ENCODE results near the gene LINGO4.

LINGO4 gene

GRCh38 chr1:151830055-151830454 lies 24.8 kb upstream of the LINGO4 start:
- Histone ChIP-seq H3K36me3 (ENCODE audit: control insufficient read depth in 4 of 4, insufficient read depth in 4 of 4, low read length in 3 of 4) (no peaks in the 10 kb centered on the region), H3K27ac (ENCODE audit: insufficient read depth in 1 of 2, low read depth in 1 of 2, low read length in 2 of 2, poor library complexity in 1 of 2, severe bottlenecking in 2 of 2) (no peak overlapping the region), H3K9me3 (ENCODE audit: control extremely low read depth in 1 of 5, control insufficient read depth in 4 of 5, insufficient read depth in 2 of 5, low read depth in 1 of 5, low read length in 4 of 5) (no peaks in the 10 kb centered on the region), H3K4me1 (ENCODE audit: control extremely low read depth in 1 of 4, control insufficient read depth in 4 of 4, insufficient read depth in 4 of 4, low read length in 3 of 4) (peaks cover 7 to 63% (median 45%) of the 10 kb centered on the region in 4 experiments), H3K4me3 (ENCODE audit: control insufficient read depth in 1 of 7, extremely low read depth in 1 of 7, insufficient read depth in 4 of 7, low read depth in 2 of 7, low read length in 6 of 7) (no peak overlapping the region), H3K27me3 (replicated peaks in 2 of 5; ENCODE audit: control insufficient read depth in 4 of 5, insufficient read depth in 5 of 5, low read length in 4 of 5) (no peaks in the 10 kb centered on the region)
- no peak for DNase-seq
- ChIA-PET CTCF (interaction anchor here (0.9 to 2.0 kb wide), 3 partner anchors 10 to 28 kb away, joined by 4 to 5 read pairs (median 4); no protein-coding TSS in a partner anchor), POLR2A (interaction anchor here (0.6 kb wide), 2 partner anchors 31 to 32 kb away, joined by 3 read pairs; no protein-coding TSS in a partner anchor)
- WGBS (ENCODE audit: insufficient coverage), result 29% methylated on average over 1 of the region's 6 CpGs

GRCh38 chr1:151829352-151830046 lies 24.3 kb upstream of the LINGO4 start:
- no peak overlapping the region for H3K4me3 ChIP-seq (ENCODE audit: control insufficient read depth in 1 of 7, extremely low read depth in 1 of 7, insufficient read depth in 4 of 7, low read depth in 2 of 7, low read length in 6 of 7)
- H3K9me3 ChIP-seq (ENCODE audit: control extremely low read depth in 1 of 5, control insufficient read depth in 4 of 5, insufficient read depth in 2 of 5, low read depth in 1 of 5, low read length in 4 of 5), result no peaks in the 10 kb centered on the region
- peak in 1 of 3 donors; percentile 39 for DNase-seq
- H3K27ac ChIP-seq (ENCODE audit: insufficient read depth in 1 of 2, low read depth in 1 of 2, low read length in 2 of 2, poor library complexity in 1 of 2, severe bottlenecking in 2 of 2), result no peak overlapping the region
- no peaks in the 10 kb centered on the region for H3K36me3 ChIP-seq (ENCODE audit: control insufficient read depth in 4 of 4, insufficient read depth in 4 of 4, low read length in 3 of 4)
- 31% methylated on average over 3 of the region's 4 CpGs for WGBS (ENCODE audit: insufficient coverage)
- H3K27me3 ChIP-seq (replicated peaks in 2 of 5; ENCODE audit: control insufficient read depth in 4 of 5, insufficient read depth in 5 of 5, low read length in 4 of 5), result no peaks in the 10 kb centered on the region
- POLR2A ChIA-PET, result interaction anchor here (0.6 kb wide), 1 partner anchor 32 kb away, joined by 3 read pairs; no protein-coding TSS in a partner anchor
- H3K4me1 ChIP-seq (ENCODE audit: control extremely low read depth in 1 of 4, control insufficient read depth in 4 of 4, insufficient read depth in 4 of 4, low read length in 3 of 4), result peaks cover 7 to 68% (median 49%) of the 10 kb centered on the region in 4 experiments
- CTCF ChIA-PET, result interaction anchor here (0.9 to 2.0 kb wide), 4 partner anchors 9 to 136 kb away, joined by 4 to 5 read pairs (median 4); no protein-coding TSS in a partner anchor

- CTCF ChIA-PET, result interaction anchor here (0.7 to 1.8 kb wide), 3 partner anchors 38 to 135 kb away, joined by 3 to 5 read pairs (median 3); partner anchors contain the start of gene TDRKH
Observed at GRCh38 chr1:151828921-151829320, 23.7 kb upstream of the LINGO4 start.

GRCh38 chr1:151827853-151828252 lies 22.6 kb upstream of the LINGO4 start:
- no peak for DNase-seq
- ChIA-PET POLR2A (no interaction called here), CTCF (interaction anchor here (0.7 to 1.8 kb wide), 3 partner anchors 18 to 134 kb away, joined by 3 to 5 read pairs (median 3); partner anchors contain the start of gene TDRKH)
- Histone ChIP-seq H3K9me3 (ENCODE audit: control extremely low read depth in 1 of 5, control insufficient read depth in 4 of 5, insufficient read depth in 2 of 5, low read depth in 1 of 5, low read length in 4 of 5) (no peaks in the 10 kb centered on the region), H3K4me1 (ENCODE audit: control extremely low read depth in 1 of 4, control insufficient read depth in 4 of 4, insufficient read depth in 4 of 4, low read length in 3 of 4) (peaks cover 7 to 64% (median 47%) of the 10 kb centered on the region in 4 experiments), H3K36me3 (ENCODE audit: control insufficient read depth in 4 of 4, insufficient read depth in 4 of 4, low read length in 3 of 4) (no peaks in the 10 kb centered on the region), H3K27ac (ENCODE audit: insufficient read depth in 1 of 2, low read depth in 1 of 2, low read length in 2 of 2, poor library complexity in 1 of 2, severe bottlenecking in 2 of 2) (no peak overlapping the region), H3K27me3 (replicated peaks in 2 of 5; ENCODE audit: control insufficient read depth in 4 of 5, insufficient read depth in 5 of 5, low read length in 4 of 5) (no peaks in the 10 kb centered on the region), H3K4me3 (ENCODE audit: control insufficient read depth in 1 of 7, extremely low read depth in 1 of 7, insufficient read depth in 4 of 7, low read depth in 2 of 7, low read length in 6 of 7) (peak overlapping the region in 3 of 7 experiments; percentile 13 to 48 (median 36))
- WGBS (ENCODE audit: insufficient coverage), result 18% methylated on average over 5 of the region's 9 CpGs

More at GRCh38 chr1:151828921-151829320, 23.7 kb upstream of the LINGO4 start:
- WGBS (ENCODE audit: insufficient coverage), result 0% methylated on average over 11 of the region's 12 CpGs
- H3K27me3 ChIP-seq (replicated peaks in 2 of 5; ENCODE audit: control insufficient read depth in 4 of 5, insufficient read depth in 5 of 5, low read length in 4 of 5), result no peaks in the 10 kb centered on the region
- H3K27ac ChIP-seq (ENCODE audit: insufficient read depth in 1 of 2, low read depth in 1 of 2, low read length in 2 of 2, poor library complexity in 1 of 2, severe bottlenecking in 2 of 2), result no peak overlapping the region
- no peaks in the 10 kb centered on the region for H3K36me3 ChIP-seq (ENCODE audit: control insufficient read depth in 4 of 4, insufficient read depth in 4 of 4, low read length in 3 of 4)
- peaks cover 7 to 66% (median 51%) of the 10 kb centered on the region in 4 experiments for H3K4me1 ChIP-seq (ENCODE audit: control extremely low read depth in 1 of 4, control insufficient read depth in 4 of 4, insufficient read depth in 4 of 4, low read length in 3 of 4)
- H3K9me3 ChIP-seq (ENCODE audit: control extremely low read depth in 1 of 5, control insufficient read depth in 4 of 5, insufficient read depth in 2 of 5, low read depth in 1 of 5, low read length in 4 of 5), result no peaks in the 10 kb centered on the region
- peak overlapping the region in 1 of 7 experiments; percentile 36 for H3K4me3 ChIP-seq (ENCODE audit: control insufficient read depth in 1 of 7, extremely low read depth in 1 of 7, insufficient read depth in 4 of 7, low read depth in 2 of 7, low read length in 6 of 7)
- POLR2A ChIA-PET, result no interaction called here
- DNase-seq, result peak; percentile 34 to 63 (median 42)

GRCh38 chr1:151825751-151826660 lies 20.8 kb upstream of the LINGO4 start:
- H3K36me3 ChIP-seq (ENCODE audit: control insufficient read depth in 4 of 4, insufficient read depth in 4 of 4, low read length in 3 of 4), result no peaks in the 10 kb centered on the region
- DNase-seq, result no peak
- no peak overlapping the region for H3K27ac ChIP-seq (ENCODE audit: insufficient read depth in 1 of 2, low read depth in 1 of 2, low read length in 2 of 2, poor library complexity in 1 of 2, severe bottlenecking in 2 of 2)
- H3K27me3 ChIP-seq (replicated peaks in 2 of 5; ENCODE audit: control insufficient read depth in 4 of 5, insufficient read depth in 5 of 5, low read length in 4 of 5), result no peaks in the 10 kb centered on the region
- ChIA-PET CTCF (interaction anchor here (1.0 to 1.3 kb wide), 2 partner anchors 91 to 106 kb away, joined by 3 to 4 read pairs; no protein-coding TSS in a partner anchor), POLR2A (no interaction called here)
- no peak overlapping the region for H3K4me3 ChIP-seq (ENCODE audit: control insufficient read depth in 1 of 7, extremely low read depth in 1 of 7, insufficient read depth in 4 of 7, low read depth in 2 of 7, low read length in 6 of 7)
- peaks cover 7 to 69% (median 55%) of the 10 kb centered on the region in 4 experiments for H3K4me1 ChIP-seq (ENCODE audit: control extremely low read depth in 1 of 4, control insufficient read depth in 4 of 4, insufficient read depth in 4 of 4, low read length in 3 of 4)
- no peaks in the 10 kb centered on the region for H3K9me3 ChIP-seq (ENCODE audit: control extremely low read depth in 1 of 5, control insufficient read depth in 4 of 5, insufficient read depth in 2 of 5, low read depth in 1 of 5, low read length in 4 of 5)
- WGBS (ENCODE audit: insufficient coverage), result 79% methylated on average over 14 of the region's 21 CpGs

- CTCF ChIA-PET, result interaction anchor here (1.2 to 1.3 kb wide), 2 partner anchors 105 to 360 kb away, joined by 3 read pairs; no protein-coding TSS in a partner anchor
- H3K9me3 ChIP-seq (ENCODE audit: control extremely low read depth in 1 of 5, control insufficient read depth in 4 of 5, insufficient read depth in 2 of 5, low read depth in 1 of 5, low read length in 4 of 5), result no peaks in the 10 kb centered on the region
- no peak overlapping the region for H3K27ac ChIP-seq (ENCODE audit: insufficient read depth in 1 of 2, low read depth in 1 of 2, low read length in 2 of 2, poor library complexity in 1 of 2, severe bottlenecking in 2 of 2)
- no peak for DNase-seq
- H3K4me3 ChIP-seq (ENCODE audit: control insufficient read depth in 1 of 7, extremely low read depth in 1 of 7, insufficient read depth in 4 of 7, low read depth in 2 of 7, low read length in 6 of 7), result no peak overlapping the region
- 88% methylated on average over 9 of the region's 9 CpGs for WGBS (ENCODE audit: insufficient coverage)
- H3K36me3 ChIP-seq (ENCODE audit: control insufficient read depth in 4 of 4, insufficient read depth in 4 of 4, low read length in 3 of 4), result no peaks in the 10 kb centered on the region
- peaks cover 11 to 70% (median 59%) of the 10 kb centered on the region in 4 experiments for H3K4me1 ChIP-seq (ENCODE audit: control extremely low read depth in 1 of 4, control insufficient read depth in 4 of 4, insufficient read depth in 4 of 4, low read length in 3 of 4)
- POLR2A ChIA-PET, result no interaction called here
- no peaks in the 10 kb centered on the region for H3K27me3 ChIP-seq (replicated peaks in 2 of 5; ENCODE audit: control insufficient read depth in 4 of 5, insufficient read depth in 5 of 5, low read length in 4 of 5)
Observed at GRCh38 chr1:151825204-151825603, 20.0 kb upstream of the LINGO4 start.

Data from common myeloid progenitor, CD34-positive (primary cell).